ENCODE data around the gene NAV3. TPM values are rescaled to one million over a fixed set of nuclear protein-coding genes. Genes with fewer than 3 reads are reported as not detected.

The NAV3 gene
- total RNA-seq, 1 experiment from 2014 or later = 3.0 TPM

DNA sequence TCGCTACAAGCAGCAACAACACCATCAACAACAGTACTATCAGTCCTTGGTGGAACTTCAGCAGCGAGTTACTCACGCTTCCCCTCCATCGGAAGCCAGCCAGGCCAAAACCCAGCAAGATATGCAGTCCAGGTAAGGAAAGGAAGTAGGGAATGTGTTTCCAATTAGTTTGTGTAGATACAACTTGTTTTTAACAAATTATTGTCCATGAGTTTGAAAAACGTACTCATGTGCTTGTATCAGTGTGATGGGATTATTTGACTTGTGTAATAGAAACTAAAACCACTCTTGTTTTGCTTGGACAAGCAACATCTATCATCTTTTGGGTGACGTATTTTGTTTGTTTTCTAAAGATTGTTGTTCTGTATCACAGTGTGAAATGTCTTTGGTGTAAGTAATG, 137.9 kb downstream of the NAV3 start:
- Histone ChIP-seq H4K91ac (ENCODE audit: insufficient read length, low read depth, low read length) (no peak overlapping the region), H3K4me2 (ENCODE audit: insufficient read depth, insufficient read length, low read length) (no peak overlapping the region), H3K23ac (ENCODE audit: insufficient read length, low read depth, low read length) (no peak overlapping the region), H3K56ac (ENCODE audit: insufficient read length, low read depth, low read length) (no peak overlapping the region), H3K18ac (ENCODE audit: insufficient read length, low read depth, low read length) (no peak overlapping the region), H3K79me2 (ENCODE audit: insufficient read depth, low read length) (no peaks in the 10 kb centered on the region), H2BK12ac (ENCODE audit: insufficient read length, low read depth, low read length) (no peak overlapping the region), H3K4me1 (ENCODE audit: insufficient read depth, low read length) (no peaks in the 10 kb centered on the region; the same call in 1 of the 2 replicates), H3K79me1 (ENCODE audit: insufficient read depth, low read depth, low read length, poor library complexity, severe bottlenecking) (no peaks in the 10 kb centered on the region), H3K9me3 (ENCODE audit: control insufficient read depth, low read depth, low read length) (no peaks in the 10 kb centered on the region), H3K27ac (ENCODE audit: insufficient read length, low read depth, low read length) (no peak overlapping the region), H3K27me3 (ENCODE audit: insufficient read depth, low read length) (no peaks in the 10 kb centered on the region), H4K8ac (replicated peaks; ENCODE audit: insufficient read length, low read depth, low read length) (no peak overlapping the region), H3K14ac (ENCODE audit: insufficient read depth, low read length) (no peak overlapping the region), H4K5ac (ENCODE audit: insufficient read length, low read depth, low read length) (no peak overlapping the region), H2AFZ (ENCODE audit: low read length) (no peak overlapping the region), H2BK5ac (ENCODE audit: insufficient read length, low read length) (no peak overlapping the region), H3K23me2 (ENCODE audit: insufficient read length, low read depth, low read length, poor library complexity, severe bottlenecking) (no peaks in the 10 kb centered on the region), H4K20me1 (ENCODE audit: control insufficient read depth, insufficient read depth, insufficient read length) (no peaks in the 10 kb centered on the region), H3K4ac (ENCODE audit: low read depth, low read length) (no peak overlapping the region), H2BK15ac (ENCODE audit: low read depth, low read length) (no peak overlapping the region; the same call in 1 of the 2 replicates), H3T11ph (ENCODE audit: low read length) (no peak overlapping the region), H2BK20ac (ENCODE audit: low read depth, low read length, poor library complexity, severe bottlenecking) (no peak overlapping the region), H3K9ac (ENCODE audit: extremely low read depth, insufficient read length, low read length) (no peak overlapping the region), H2BK120ac (ENCODE audit: low read depth, low read length, poor library complexity, severe bottlenecking) (no peak overlapping the region), H2AK5ac (ENCODE audit: insufficient read length, low read length) (no peak overlapping the region)
- Mint-ChIP-seq H3K27ac (peak overlapping the region in 1 of 3 experiments; percentile 79; a peak in 1 of 7 replicates), H3K9me3 (no peaks in the 10 kb centered on the region), H3K4me3 (no peak overlapping the region), H3K27me3 (ENCODE audit: low read depth) (no peaks in the 10 kb centered on the region), H3K36me3 (ENCODE audit: insufficient read depth in 1 of 3, low read depth in 3 of 3) (no peaks in the 10 kb centered on the region), H3K4me1 (peaks cover 9 to 13% of the 10 kb centered on the region in 2 experiments)
- no peak for DNase-seq
- no CpG with 5 or more reads among the region's 6 CpGs for WGBS (ENCODE audit: extremely low coverage, insufficient read length, low lambda C conversion rate)
- TF ChIP-seq, protein P1, sequence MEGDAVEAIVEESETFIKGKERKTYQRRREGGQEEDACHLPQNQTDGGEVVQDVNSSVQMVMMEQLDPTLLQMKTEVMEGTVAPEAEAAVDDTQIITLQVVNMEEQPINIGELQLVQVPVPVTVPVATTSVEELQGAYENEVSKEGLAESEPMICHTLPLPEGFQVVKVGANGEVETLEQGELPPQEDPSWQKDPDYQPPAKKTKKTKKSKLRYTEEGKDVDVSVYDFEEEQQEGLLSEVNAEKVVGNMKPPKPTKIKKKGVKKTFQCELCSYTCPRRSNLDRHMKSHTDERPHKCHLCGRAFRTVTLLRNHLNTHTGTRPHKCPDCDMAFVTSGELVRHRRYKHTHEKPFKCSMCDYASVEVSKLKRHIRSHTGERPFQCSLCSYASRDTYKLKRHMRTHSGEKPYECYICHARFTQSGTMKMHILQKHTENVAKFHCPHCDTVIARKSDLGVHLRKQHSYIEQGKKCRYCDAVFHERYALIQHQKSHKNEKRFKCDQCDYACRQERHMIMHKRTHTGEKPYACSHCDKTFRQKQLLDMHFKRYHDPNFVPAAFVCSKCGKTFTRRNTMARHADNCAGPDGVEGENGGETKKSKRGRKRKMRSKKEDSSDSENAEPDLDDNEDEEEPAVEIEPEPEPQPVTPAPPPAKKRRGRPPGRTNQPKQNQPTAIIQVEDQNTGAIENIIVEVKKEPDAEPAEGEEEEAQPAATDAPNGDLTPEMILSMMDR (conservative IDR thresholded peaks at IDR 0.05) = no peak
